ENCODE results near the gene NVL. TPM values are rescaled to one million over a fixed set of nuclear protein-coding genes. Genes with fewer than 3 reads are reported as not detected.
A peak's percentile ranks its signal among the peaks of the same experiment; 100 is the strongest.
"Not testable (repeated sequence)": the region's sequence is repeated elsewhere in the genome, so short reads cannot be mapped to it uniquely, and the experiment has no call there.

The NVL gene
- total RNA-seq, 1 donor from 2014 or later, result 34.6 TPM

DNA sequence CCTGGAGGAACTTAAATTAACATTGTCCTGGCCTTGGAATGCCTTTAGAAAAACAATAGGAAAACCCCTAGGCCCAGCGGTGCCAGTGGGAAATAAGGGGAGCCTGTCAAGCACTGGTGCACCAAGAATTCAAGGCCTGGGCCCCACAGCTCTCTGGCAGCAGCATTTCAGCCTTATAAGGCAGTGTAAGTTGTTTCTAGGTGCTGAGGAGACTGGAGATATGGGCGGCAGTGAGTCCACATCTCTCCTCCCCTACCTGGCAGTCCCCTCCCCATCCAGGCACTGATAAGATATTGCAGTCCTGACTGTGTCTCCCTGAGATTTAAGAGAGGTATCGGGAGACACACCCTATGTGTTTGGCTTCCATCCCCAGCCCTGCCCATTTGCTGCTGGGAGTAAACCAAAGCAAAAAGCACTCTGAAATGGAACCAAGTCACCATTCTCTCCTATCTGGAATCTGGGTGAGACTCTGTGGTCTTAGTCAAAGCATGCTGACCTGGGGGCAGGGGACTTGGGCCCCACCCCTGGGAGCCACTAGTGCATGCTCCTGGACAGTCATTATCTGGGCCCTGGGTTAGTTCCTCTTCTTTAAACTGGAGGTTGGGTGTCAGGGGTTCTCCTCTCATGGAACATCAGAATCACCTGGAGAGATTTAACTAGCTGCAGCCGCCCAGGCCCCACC is 116.4 kb downstream of the NVL start:
- no peaks in the 10 kb centered on the region for H3K9me3 ChIP-seq
- intact Hi-C loops (cut with DNase I), result no loop called here
- DNase-seq (ENCODE audit: extremely low spot score in 2 of 2), result no peak
- no peaks in the 10 kb centered on the region for H3K36me3 ChIP-seq
- H3K4me1 ChIP-seq, result peaks cover 16% of the 10 kb centered on the region
- peak overlapping the region; percentile 29 for H3K27ac ChIP-seq
- H3K4me3 ChIP-seq, result no peak overlapping the region
- TF ChIP-seq POLR2A (IDR thresholded peaks at IDR 0.05) (no peak), POLR2AphosphoS5 (IDR thresholded peaks at IDR 0.05; ENCODE audit: insufficient read depth in 1 of 2, low read depth in 1 of 2) (no peak)
- TF ChIP-seq, protein P1, sequence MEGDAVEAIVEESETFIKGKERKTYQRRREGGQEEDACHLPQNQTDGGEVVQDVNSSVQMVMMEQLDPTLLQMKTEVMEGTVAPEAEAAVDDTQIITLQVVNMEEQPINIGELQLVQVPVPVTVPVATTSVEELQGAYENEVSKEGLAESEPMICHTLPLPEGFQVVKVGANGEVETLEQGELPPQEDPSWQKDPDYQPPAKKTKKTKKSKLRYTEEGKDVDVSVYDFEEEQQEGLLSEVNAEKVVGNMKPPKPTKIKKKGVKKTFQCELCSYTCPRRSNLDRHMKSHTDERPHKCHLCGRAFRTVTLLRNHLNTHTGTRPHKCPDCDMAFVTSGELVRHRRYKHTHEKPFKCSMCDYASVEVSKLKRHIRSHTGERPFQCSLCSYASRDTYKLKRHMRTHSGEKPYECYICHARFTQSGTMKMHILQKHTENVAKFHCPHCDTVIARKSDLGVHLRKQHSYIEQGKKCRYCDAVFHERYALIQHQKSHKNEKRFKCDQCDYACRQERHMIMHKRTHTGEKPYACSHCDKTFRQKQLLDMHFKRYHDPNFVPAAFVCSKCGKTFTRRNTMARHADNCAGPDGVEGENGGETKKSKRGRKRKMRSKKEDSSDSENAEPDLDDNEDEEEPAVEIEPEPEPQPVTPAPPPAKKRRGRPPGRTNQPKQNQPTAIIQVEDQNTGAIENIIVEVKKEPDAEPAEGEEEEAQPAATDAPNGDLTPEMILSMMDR (IDR thresholded peaks at IDR 0.05), result no peak
- no peaks in the 10 kb centered on the region for H3K27me3 ChIP-seq

DNA sequence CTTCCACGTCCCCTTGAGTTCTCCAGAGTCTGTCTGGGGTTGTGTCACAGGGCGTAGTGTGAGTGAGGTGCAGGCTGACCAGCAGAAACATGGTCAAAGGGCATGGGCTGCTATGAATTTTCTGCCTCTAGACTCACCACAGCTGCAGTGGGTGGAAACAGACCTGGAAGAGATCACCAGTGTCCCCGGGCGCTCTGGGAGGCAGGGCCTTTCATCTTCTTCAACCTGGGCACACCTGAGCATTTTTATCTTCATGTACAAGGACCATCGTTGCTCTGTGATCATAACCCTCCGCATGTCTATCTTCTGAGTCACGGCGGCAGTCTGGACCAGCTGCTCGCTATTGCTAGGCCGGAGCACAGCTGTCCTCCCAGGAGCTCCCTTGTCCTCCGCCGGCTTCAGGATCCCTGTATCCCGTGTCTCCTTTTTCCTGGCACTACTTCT is 117.3 kb downstream of the NVL start:
- no peak overlapping the region for H3K27ac ChIP-seq
- intact Hi-C loops (cut with DNase I), result no loop called here

DNA sequence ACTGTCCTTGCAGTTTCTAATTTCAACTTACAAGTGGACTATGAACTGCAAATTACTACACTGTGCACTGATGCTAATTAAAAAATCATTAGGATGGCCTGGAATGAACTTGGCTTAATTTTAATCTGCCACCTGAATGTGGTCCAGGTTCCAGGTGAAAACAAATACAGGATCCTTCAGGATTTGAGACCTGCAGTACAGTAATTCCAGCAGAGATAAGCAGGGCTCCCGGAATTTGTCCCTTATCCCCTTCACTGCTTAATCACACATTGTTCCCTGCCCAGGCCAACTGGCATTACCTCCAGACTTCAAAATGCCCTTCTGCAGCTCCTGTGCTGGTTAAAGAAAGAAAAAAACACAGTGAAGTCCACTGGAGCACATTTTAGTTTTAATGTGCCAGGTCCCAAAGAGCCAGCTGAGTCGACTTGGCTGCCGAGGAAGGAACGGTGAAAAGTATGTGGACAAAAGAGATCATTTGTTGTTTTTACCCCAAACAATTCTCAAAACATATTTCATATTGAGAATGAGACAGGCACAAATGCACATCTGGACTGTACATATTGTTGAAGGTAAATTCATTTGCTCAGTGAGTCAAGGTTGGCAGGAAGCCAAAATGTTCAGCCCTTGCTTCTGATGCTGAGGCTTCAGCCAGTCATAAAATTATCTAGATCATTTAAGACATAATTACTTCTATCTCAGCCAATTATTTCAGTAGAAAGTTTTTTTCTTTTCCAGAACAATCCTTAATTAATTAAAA is 118.6 kb downstream of the NVL start:
- DNase-seq (ENCODE audit: extremely low spot score in 2 of 2), result no peak
- intact Hi-C loops (cut with DNase I), result no loop called here
- Histone ChIP-seq H3K4me1 (peaks cover 16% of the 10 kb centered on the region), H3K4me3 (no peak overlapping the region), H3K36me3 (no peaks in the 10 kb centered on the region), H3K9me3 (no peaks in the 10 kb centered on the region), H3K27me3 (no peaks in the 10 kb centered on the region), H3K27ac (no peak overlapping the region)
- TF ChIP-seq, protein P1 (IDR thresholded peaks at IDR 0.05), result no peak
- TF ChIP-seq POLR2AphosphoS5 (IDR thresholded peaks at IDR 0.05; ENCODE audit: insufficient read depth in 1 of 2, low read depth in 1 of 2), result no peak
- TF ChIP-seq POLR2A (IDR thresholded peaks at IDR 0.05), result no peak

More for the DNA sequence above, 117.3 kb downstream of the NVL start:
- DNase-seq (ENCODE audit: extremely low spot score in 2 of 2), result no peak
- TF ChIP-seq, protein P1 (IDR thresholded peaks at IDR 0.05), result no peak
- TF ChIP-seq POLR2A (IDR thresholded peaks at IDR 0.05), result no peak
- no peak for TF ChIP-seq POLR2AphosphoS5 (IDR thresholded peaks at IDR 0.05; ENCODE audit: insufficient read depth in 1 of 2, low read depth in 1 of 2)
- H3K36me3 ChIP-seq, result no peaks in the 10 kb centered on the region
- no peak overlapping the region for H3K4me3 ChIP-seq
- no peaks in the 10 kb centered on the region for H3K9me3 ChIP-seq
- peaks cover 16% of the 10 kb centered on the region for H3K4me1 ChIP-seq
- no peaks in the 10 kb centered on the region for H3K27me3 ChIP-seq

DNA sequence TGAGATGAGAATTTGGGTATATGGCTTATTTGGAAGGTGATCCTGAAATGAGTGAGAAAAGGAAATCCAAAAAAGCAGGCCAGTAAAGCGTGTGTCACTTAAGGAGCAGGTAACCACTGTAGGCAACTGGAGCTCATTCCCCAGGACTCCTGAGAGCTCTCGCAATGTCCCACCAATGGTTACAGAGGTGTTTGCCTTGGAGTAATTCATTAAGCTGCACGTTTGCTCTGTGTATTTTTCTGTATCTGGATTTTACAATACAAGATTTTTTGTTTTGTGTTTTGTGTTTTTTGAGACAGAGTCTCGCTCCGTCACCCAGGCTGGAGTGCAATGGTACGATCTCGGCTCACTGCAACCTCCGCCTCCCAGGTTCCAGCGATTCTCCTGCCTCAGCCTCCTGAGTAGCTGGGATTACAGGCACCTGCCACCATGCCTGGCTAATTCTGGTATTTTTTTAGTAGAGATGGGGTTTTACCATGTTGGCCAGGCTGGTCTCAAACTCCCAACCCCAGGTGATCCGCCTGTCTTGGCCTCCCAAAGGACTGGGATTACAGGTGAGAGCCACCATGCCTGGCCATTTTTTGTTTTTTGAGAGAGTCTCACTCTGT is 123.9 kb downstream of the NVL start:
- DNase-seq (ENCODE audit: extremely low spot score in 2 of 2); H3K4me3 ChIP-seq; H3K27me3 ChIP-seq; H3K36me3 ChIP-seq; H3K9me3 ChIP-seq; intact Hi-C loops (cut with DNase I): not testable (repeated sequence)
- H3K4me1 ChIP-seq, result peaks cover 21% of the 10 kb centered on the region
- H3K27ac ChIP-seq, result peak overlapping the region; percentile 38

DNA sequence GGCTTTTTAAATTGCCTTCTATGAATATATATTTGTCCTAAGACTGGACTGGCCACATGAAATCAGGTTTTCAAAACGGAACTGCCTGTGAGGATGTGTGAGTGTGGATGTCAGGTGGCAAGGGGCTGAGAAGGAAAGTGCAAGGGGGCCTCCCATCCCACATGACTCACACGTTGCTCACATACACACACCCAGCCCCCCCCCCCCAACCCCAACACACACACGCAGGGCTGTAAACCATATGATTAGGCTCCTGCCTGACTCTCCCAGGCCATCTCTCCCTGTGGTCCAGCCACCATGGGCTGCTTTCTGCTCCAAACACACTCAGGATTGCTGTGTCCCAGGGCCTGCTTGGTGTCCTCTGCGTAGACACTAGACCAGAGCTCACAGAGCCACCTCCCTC is 124.5 kb downstream of the NVL start:
- Histone ChIP-seq H3K4me1 (peaks cover 21% of the 10 kb centered on the region), H3K4me3 (no peak overlapping the region), H3K27me3 (no peaks in the 10 kb centered on the region), H3K27ac (peak overlapping the region; percentile 38), H3K36me3 (no peaks in the 10 kb centered on the region), H3K9me3 (no peaks in the 10 kb centered on the region)
- no peak for DNase-seq (ENCODE audit: extremely low spot score in 2 of 2)
- intact Hi-C loops (cut with DNase I), result no loop called here
- TF ChIP-seq POLR2A (IDR thresholded peaks at IDR 0.05), result no peak
- TF ChIP-seq, protein P1 (IDR thresholded peaks at IDR 0.05), result no peak
- no peak for TF ChIP-seq POLR2AphosphoS5 (IDR thresholded peaks at IDR 0.05; ENCODE audit: insufficient read depth in 1 of 2, low read depth in 1 of 2)

Measured in vagina (tissue), 2 donors.